Spinal cord (tissue), 10 donors: ENCODE data around the gene FOXE3. TPM values are rescaled to one million over a fixed set of nuclear protein-coding genes. Genes with fewer than 3 reads are reported as not detected.

Source experiments
- DNase-seq, 6 donors: peaks; one replicate each; pipeline versions ENCODE4 v3.0.0 to v3.0.0-alpha.2; 2013 to 2015; ENCODE audit warnings: low spot score in 6 of 6, low read depth in 4 of 6
- H3K27ac ChIP-seq: one replicate; pipeline ENCODE4 v1.5.1; 2013; ENCODE audit warnings: low read depth, low read length, control low read depth
- H3K27me3 ChIP-seq: one replicate; pipeline ENCODE4 v1.6.1; 2013; ENCODE audit warnings: low read length; ENCODE audit not compliant: control insufficient read depth, insufficient read depth
- H3K36me3 ChIP-seq: one replicate; pipeline ENCODE4 v1.6.1; 2013; ENCODE audit warnings: low read length; ENCODE audit not compliant: control insufficient read depth, insufficient read depth
- H3K4me1 ChIP-seq: one replicate; pipeline ENCODE4 v1.6.1; 2013; ENCODE audit warnings: low read length; ENCODE audit not compliant: control insufficient read depth, insufficient read depth
- H3K4me3 ChIP-seq: one replicate; pipeline ENCODE4 v1.5.1; 2013; ENCODE audit warnings: low read depth, low read length, control low read depth
- H3K9me3 ChIP-seq: one replicate; pipeline ENCODE4 v1.6.1; 2013; ENCODE audit warnings: low read length; ENCODE audit not compliant: control insufficient read depth, insufficient read depth
- WGBS: methylation state at CpG from one replicate; pipeline ENCODE4 v1.1.5; 2013; ENCODE audit warnings: missing lambda C conversion rate; ENCODE audit not compliant: insufficient coverage; 5-methylcytosine and 5-hydroxymethylcytosine counted together
- polyA plus RNA-seq, 2 donors: library from polyadenylated mRNA; unstranded; fragments of 120-200 nt; gene quantifications; one replicate each; pipeline ENCODE4 v1.2.1, GENCODE V29; 2013; ENCODE audit not compliant: insufficient read length in 2 of 2
- total RNA-seq, 2 donors: library from RNA; depleted of rRNA in 1 of 2; stranded (reverse); fragments of 120-200 nt in 1 of 2; fragments of >200 nt in 1 of 2; gene quantifications; one replicate each; pipeline versions ENCODE4 v1.2.3 to v1.2.4, GENCODE V29; 2013 to 2014
- donor health status: healthy.

The FOXE3 gene
- total and polyA plus RNA-seq, 4 donors: 0.08 to 0.11 TPM; not detected in 2

DNA sequence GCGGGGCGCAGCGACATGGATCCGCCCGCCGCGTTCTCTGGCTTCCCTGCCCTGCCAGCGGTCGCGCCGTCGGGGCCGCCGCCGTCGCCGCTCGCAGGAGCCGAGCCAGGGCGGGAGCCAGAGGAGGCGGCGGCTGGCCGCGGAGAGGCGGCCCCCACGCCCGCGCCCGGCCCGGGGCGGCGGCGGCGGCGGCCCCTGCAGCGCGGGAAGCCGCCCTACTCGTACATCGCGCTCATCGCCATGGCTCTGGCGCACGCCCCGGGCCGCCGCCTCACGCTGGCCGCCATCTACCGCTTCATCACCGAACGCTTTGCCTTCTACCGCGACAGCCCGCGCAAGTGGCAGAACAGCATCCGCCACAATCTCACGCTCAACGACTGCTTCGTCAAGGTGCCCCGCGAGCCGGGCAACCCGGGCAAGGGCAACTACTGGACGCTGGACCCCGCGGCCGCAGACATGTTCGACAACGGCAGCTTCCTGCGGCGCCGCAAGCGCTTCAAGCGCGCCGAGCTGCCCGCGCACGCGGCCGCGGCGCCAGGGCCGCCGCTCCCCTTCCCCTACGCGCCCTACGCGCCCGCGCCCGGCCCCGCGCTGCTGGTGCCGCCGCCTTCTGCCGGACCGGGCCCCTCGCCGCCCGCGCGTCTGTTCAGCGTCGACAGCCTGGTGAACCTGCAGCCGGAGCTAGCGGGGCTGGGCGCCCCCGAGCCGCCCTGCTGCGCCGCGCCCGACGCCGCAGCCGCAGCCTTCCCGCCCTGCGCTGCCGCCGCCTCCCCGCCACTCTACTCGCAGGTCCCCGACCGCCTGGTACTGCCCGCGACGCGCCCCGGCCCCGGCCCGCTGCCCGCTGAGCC, 459 bp downstream of the FOXE3 start:
- H3K36me3 ChIP-seq: no peaks in the 10 kb centered on the region
- no peaks in the 10 kb centered on the region for H3K9me3 ChIP-seq
- peak in 2 of 6 donors; percentile 44 to 46 for DNase-seq
- H3K4me3 ChIP-seq: no peak overlapping the region
- WGBS: under 1% methylated on average over 134 of the region's 134 CpGs
- H3K4me1 ChIP-seq: peaks cover 3% of the 10 kb centered on the region
- no peak overlapping the region for H3K27ac ChIP-seq
- H3K27me3 ChIP-seq: peaks cover 75% of the 10 kb centered on the region

DNA sequence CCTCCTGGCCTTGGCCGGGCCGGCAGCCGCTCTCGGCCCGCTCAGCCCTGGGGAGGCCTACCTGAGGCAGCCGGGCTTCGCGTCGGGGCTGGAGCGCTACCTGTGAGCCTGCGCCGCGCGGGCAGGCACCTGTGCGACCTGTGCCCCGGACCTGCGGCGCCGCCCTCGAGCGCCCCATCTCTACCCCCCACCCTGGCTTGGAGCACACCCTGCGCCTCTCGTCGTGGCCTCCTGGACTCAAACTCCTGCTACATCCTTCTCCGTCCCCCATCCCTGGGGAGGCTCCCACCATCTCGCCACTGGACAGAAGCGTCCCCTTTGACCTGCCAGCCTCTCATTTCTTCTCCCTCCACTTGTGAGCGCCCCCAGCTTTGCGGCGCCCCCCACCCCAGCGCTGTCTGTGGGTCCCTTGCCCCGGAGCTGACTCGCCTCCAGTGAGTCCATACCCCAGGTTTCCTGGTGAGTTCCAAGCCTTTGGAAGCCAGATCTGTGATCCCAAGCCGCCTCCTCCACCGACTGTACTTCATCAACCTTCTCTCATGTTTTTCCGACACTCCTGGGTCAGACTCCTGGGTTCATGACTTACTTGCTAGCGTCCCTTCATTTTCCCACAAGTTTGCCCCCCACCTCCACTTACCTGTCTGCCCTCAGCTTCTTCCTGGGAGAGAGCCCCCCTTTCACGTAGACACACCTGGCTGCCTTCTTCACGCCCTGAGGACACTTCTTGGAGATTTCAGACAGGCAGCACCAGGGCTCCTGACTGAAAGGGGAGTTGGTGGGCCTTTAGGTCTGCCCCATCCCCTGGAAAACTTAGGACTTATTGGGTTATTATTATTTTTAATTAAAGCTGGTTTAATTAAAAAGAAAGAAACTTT, 1.3 kb downstream of the FOXE3 start:
- Histone ChIP-seq H3K9me3 (no peaks in the 10 kb centered on the region), H3K4me1 (peaks cover 3% of the 10 kb centered on the region)
- WGBS: 10% methylated on average over 36 of the region's 39 CpGs

DNA sequence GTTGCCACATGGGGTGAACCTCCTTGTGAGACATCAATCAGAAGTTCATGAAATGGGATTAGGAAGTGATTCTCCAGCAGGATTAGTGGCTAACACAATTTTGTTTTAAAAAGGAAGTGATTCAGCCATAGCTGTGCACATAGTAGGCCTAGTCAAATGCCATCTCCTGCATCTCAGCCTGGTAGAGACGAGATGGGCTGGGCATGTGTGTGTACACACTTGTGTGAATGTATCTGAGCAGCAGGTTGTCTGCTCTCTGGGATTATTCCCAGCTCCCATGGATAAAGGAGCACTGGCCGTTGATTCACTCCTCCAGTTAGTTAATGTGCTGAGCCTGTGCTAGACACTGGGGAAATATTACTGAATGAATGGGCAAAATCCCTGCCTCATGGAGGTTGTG, 2.0 kb downstream of the FOXE3 start:
- DNase-seq: no peak
- 69% methylated on average over 2 of the region's 2 CpGs for WGBS
- H3K27ac ChIP-seq: no peak overlapping the region
- H3K36me3 ChIP-seq: no peaks in the 10 kb centered on the region
- peaks cover 3% of the 10 kb centered on the region for H3K4me1 ChIP-seq
- H3K4me3 ChIP-seq: no peak overlapping the region
- H3K27me3 ChIP-seq: peaks cover 72% of the 10 kb centered on the region
- no peaks in the 10 kb centered on the region for H3K9me3 ChIP-seq

More for the DNA sequence above, 1.3 kb downstream of the FOXE3 start:
- H3K27me3 ChIP-seq: peaks cover 73% of the 10 kb centered on the region
- DNase-seq: no peak
- H3K4me3 ChIP-seq: no peak overlapping the region
- no peak overlapping the region for H3K27ac ChIP-seq
- H3K36me3 ChIP-seq: no peaks in the 10 kb centered on the region

DNA sequence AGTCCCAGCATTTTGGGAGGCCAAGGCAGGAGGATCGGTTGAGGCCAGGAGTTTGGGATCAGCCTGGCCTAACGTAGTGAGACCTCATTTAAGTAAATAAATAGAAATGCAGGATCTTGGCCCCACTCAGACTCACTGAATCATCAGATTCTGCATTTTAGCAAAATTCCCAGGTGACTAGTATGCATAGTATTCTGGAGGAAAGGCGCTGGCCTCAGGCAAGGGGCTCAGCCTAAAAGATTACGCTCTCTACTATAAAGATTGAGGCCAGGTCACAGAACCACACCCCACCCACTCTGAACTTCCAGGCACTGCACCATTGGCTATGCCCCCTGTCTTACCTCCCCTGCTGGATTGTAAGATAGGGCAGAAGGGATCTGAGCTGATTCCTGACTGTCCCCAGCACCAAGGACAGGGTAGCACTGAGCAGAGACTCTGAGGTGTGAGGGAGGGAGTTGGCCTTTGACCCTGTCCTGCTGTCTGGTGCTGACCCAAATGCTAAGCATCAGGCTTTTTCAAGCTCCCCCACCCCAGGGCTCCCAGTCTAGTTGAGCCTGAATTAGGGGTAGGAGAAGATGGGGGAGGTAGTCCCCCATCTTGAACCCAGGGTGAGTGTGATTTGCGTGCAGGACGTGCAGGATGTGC, 2.7 kb downstream of the FOXE3 start:
- no peak for DNase-seq
- H3K27me3 ChIP-seq: peaks cover 68% of the 10 kb centered on the region
- WGBS: 73% methylated on average over 4 of the region's 6 CpGs
- no peaks in the 10 kb centered on the region for H3K9me3 ChIP-seq
- H3K27ac ChIP-seq: no peak overlapping the region
- no peak overlapping the region for H3K4me3 ChIP-seq
- no peaks in the 10 kb centered on the region for H3K36me3 ChIP-seq
- peaks cover 3% of the 10 kb centered on the region for H3K4me1 ChIP-seq

DNA sequence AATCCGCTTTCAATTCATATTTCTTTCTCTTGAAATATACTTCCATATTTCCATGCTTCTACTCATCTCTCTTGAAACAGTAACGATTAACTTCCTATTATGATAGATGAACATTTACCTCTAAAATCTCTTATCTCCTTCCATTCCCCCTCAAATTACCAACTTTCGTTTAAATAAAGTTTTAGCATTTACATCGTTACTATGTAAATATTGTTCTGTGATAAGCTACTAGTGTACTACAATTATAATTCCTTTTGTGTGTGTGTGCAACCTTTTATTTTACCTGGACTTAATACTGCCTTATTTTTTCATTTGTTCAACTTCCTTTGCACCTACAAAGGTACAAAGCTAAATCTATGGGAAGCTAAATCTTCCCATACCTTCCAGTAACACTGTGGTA, 4.5 kb downstream of the FOXE3 start:
- H3K9me3 ChIP-seq: no peaks in the 10 kb centered on the region
- no peaks in the 10 kb centered on the region for H3K36me3 ChIP-seq
- no CpG with 5 or more reads among the region's 4 CpGs for WGBS
- peaks cover 3% of the 10 kb centered on the region for H3K4me1 ChIP-seq
- H3K27ac ChIP-seq: no peak overlapping the region
- no peak overlapping the region for H3K4me3 ChIP-seq
- peaks cover 66% of the 10 kb centered on the region for H3K27me3 ChIP-seq
- no peak for DNase-seq

DNA sequence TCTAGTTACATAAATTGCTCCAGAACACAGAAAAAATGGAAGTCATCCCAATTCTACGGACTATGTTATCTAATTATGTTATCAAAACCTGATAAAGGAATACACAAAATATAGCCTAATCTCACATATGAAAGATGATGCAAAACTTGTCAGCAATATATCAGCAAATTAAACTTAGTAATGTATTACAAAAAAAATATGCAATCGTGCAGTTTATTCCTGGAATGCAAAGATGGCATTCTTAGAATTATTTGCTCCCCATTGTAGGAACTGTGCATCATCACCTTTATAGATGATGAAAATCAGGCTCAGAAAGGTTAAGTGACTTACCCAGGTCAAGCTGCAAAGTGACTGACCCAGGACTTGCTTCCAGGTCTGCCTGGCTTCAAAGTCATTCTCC, 7.8 kb downstream of the FOXE3 start:
- Histone ChIP-seq H3K4me1 (no peaks in the 10 kb centered on the region), H3K27me3 (peaks cover 52% of the 10 kb centered on the region), H3K36me3 (no peaks in the 10 kb centered on the region), H3K4me3 (no peak overlapping the region), H3K27ac (no peak overlapping the region), H3K9me3 (no peaks in the 10 kb centered on the region)
- no CpG with 5 or more reads among the region's 2 CpGs for WGBS
- DNase-seq: no peak

DNA sequence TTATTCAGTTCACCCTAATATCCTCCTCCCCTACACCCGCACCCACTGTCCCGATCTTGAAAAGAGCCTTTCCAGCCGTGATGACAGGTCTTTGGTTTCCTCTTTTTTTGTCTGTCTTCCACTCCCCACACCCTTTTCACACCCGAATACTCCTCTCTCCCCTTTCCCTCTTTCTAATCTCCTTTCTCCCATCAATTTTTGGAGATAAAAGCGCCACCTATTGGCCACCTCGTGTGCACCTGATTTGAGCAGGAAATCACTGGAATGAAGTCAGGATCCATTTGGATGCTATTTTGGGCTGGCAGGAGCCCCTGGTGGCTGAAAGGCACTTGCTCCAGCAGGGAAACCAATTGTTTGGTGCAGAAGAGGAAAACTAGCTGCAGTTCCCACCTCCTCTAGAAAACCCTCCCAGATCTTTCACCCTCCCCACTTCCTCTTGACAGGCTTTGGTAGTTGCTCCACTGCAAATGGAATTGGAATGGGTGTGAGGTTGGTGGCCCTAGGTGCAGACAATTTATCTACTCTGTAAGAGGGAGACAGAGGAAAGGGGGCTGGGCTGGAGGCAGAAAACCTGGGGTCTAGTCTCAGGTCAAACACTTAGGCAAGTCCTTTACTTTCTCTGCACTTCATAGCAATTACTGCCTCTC, 8.4 kb downstream of the FOXE3 start:
- WGBS: under 1% methylated on average over 6 of the region's 6 CpGs
- Histone ChIP-seq H3K27ac (no peak overlapping the region), H3K4me1 (no peaks in the 10 kb centered on the region), H3K4me3 (no peak overlapping the region), H3K36me3 (no peaks in the 10 kb centered on the region), H3K9me3 (no peaks in the 10 kb centered on the region), H3K27me3 (peaks cover 52% of the 10 kb centered on the region)
- peak in 3 of 6 donors; percentile 48 to 87 (median 78) for DNase-seq

DNA sequence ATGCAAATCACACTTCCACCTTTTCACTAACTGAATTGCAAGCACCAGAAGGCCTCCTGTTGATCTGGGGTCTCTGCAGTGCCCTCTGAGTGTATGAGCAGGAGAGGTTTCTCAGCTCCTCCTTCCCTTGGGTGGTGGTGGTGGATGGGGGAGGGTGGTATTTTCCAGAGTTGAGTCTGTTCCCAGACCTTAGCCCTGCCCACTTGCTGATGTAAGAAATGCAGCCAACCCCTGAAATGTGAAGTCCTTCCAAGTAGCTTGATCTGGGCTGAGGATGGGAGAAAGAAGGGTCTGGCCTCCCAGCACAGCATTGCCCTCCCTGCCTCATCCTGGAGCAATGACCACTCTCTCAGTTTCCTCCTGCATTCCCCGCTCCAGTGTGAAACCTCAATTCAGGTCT, 15.4 kb downstream of the FOXE3 start:
- peaks cover 75% of the 10 kb centered on the region for H3K27me3 ChIP-seq
- no peaks in the 10 kb centered on the region for H3K36me3 ChIP-seq
- H3K4me1 ChIP-seq: peaks cover 32% of the 10 kb centered on the region
- H3K27ac ChIP-seq: no peak overlapping the region
- WGBS: no CpG with 5 or more reads among the region's 1 CpG
- no peak for DNase-seq
- H3K4me3 ChIP-seq: no peak overlapping the region
- H3K9me3 ChIP-seq: no peaks in the 10 kb centered on the region
